ENCODE measurements around the gene TMEM97.

GRCh38 chr17:28306954-28307401 lies 12.0 kb upstream of the TMEM97 start:
- TF ChIP-seq CTCF (IDR thresholded peaks at IDR 0.05) (no peak), POLR2A (IDR thresholded peaks at IDR 0.05) (no peak), EP300 (IDR thresholded peaks at IDR 0.05) (no peak)

All from ovary (tissue), 3 donors.